LNCaP clone FGC (cell line): ENCODE data around the gene KIFC3.

ENCODE experiments used
- DNase-seq: peaks from one replicate; pipeline ENCODE4 v3.0.0-alpha.2; 2011; ENCODE audit warnings: low read depth
- H3K4me3 ChIP-seq: 2 replicates; pipeline ENCODE4 v1.5.1; 2011; ENCODE audit warnings: mild to moderate bottlenecking, low read depth, low read length, control low read depth
- CTCF ChIP-seq: IDR thresholded peaks from 2 replicates; pipeline ENCODE4 v1.5.1; 2012; ENCODE audit warnings: mild to moderate bottlenecking; ENCODE audit not compliant: control insufficient read depth, insufficient read depth; ENCODE audit errors: extremely low read depth

The KIFC3 gene

GRCh38 chr16:57728336-57729181 is 73.7 kb downstream of the KIFC3 start:
- no peak for DNase-seq
- no peak overlapping the region for H3K4me3 ChIP-seq
- TF ChIP-seq CTCF: no peak

DNA sequence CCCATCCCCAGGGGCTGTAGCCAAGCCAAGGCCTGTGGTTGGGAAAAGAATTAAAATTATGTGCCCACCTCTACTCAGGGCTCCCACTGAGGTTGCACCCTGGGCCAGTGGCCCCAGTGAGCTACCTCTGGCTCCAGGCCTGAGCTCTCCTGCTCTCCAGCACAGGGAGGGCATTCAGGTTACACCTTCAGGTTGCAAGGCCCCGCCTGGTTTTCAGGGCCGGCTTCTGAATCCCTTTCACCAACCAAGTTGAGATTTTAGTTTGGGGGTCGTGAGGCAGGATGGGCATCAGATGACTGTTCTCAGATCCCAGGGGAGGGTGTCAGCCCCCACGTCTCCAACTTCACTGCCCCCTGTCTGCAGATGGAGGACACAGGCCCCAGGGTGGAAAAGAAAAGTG is 74.7 kb downstream of the KIFC3 start:
- no peak overlapping the region for H3K4me3 ChIP-seq
- no peak for TF ChIP-seq CTCF
- no peak for DNase-seq

GRCh38 chr16:57726433-57726947 is 75.8 kb downstream of the KIFC3 start:
- TF ChIP-seq CTCF: no peak
- H3K4me3 ChIP-seq: no peak overlapping the region
- DNase-seq: no peak

- H3K4me3 ChIP-seq: no peak overlapping the region
- no peak for DNase-seq
- TF ChIP-seq CTCF: no peak
Observed at GRCh38 chr16:57725976-57726375, 76.3 kb downstream of the KIFC3 start.

DNA sequence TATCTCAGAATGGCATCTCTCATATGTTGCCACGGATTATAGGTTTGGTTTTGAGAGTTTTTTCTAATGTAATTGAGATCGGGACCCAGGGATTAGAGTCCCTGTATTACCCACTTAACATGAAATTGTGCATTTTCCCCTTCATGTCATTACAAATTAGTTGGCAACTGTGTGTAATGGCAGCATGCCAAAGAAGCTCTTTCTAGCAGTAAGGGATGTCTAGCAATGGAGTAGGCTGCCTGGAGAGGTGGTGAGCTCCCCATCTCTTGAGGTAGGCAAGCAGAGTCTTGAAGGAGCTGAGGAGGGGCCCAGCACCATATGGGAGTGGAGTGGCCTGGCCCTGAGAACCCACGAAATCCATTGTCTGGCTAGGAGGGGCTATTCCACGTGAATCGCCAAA is 76.7 kb downstream of the KIFC3 start:
- H3K4me3 ChIP-seq: no peak overlapping the region
- TF ChIP-seq CTCF: no peak
- no peak for DNase-seq

- H3K4me3 ChIP-seq: no peak overlapping the region
- TF ChIP-seq CTCF: no peak
Observed at GRCh38 chr16:57725151-57725550, 77.1 kb downstream of the KIFC3 start.

More at GRCh38 chr16:57725151-57725550, 77.1 kb downstream of the KIFC3 start:
- no peak for DNase-seq
